ENCODE results near the gene ITK. TPM values are rescaled to one million over a fixed set of nuclear protein-coding genes. Genes with fewer than 3 reads are reported as not detected.

ITK gene
- total RNA-seq, 1 donor from 2014 or later: not detected

DNA sequence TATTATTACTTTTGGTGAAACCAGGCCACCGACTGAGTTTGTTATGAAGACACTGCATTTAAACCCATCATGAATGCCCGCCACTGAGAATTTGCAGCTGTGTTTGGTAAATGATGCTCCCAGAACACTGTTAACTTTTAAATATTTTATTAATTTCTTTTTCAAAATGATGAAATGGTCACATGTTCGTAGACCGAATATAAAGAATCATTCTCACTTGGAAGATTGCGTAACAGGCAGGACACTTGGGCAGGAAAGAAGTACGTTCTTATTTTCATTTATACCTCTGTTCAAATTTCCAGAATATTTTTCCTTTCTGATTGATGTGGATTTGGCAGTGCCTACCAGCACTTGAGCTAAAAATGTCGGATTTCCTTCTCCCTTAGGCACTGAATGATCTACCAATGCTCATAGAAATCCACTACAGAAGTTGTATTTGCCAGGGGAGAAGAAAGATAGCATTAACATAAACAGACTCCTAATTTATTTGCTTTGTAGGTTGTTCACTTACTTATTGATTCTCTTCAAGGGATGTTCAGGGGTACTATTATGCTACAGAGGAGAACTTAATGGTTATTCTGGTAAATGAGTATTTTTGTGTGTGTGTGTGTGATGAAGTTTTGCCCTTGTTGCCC is 99.1 kb downstream of the ITK start:
- DNase-seq (ENCODE audit: low read depth in 2 of 2): no peak

GRCh38 chr5:157280927-157281326 is 100.3 kb downstream of the ITK start:
- DNase-seq (ENCODE audit: low read depth in 2 of 2): no peak

DNA sequence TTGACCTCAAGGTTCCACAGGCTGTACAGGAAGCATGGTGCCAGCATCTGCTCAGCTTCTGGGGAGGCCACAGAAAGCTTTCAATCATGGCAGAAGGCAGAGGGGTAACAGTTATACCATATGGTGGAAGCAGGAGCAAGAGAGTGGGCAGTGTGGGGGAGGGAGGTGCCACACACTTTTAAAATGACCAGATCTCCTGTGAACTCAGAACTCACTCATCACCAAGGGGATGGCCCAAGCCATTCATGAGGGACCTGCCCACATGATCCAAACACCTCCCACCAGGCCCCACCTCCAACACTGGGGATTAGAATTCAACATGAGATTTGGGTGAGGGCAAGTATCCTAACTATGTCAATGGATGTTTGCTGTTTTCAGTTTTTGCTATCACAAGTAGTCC is 101.5 kb downstream of the ITK start:
- no peak for DNase-seq (ENCODE audit: low read depth in 2 of 2)

- DNase-seq (ENCODE audit: low read depth in 2 of 2): no peak
Observed at GRCh38 chr5:157283434-157283833, 102.8 kb downstream of the ITK start.

DNA sequence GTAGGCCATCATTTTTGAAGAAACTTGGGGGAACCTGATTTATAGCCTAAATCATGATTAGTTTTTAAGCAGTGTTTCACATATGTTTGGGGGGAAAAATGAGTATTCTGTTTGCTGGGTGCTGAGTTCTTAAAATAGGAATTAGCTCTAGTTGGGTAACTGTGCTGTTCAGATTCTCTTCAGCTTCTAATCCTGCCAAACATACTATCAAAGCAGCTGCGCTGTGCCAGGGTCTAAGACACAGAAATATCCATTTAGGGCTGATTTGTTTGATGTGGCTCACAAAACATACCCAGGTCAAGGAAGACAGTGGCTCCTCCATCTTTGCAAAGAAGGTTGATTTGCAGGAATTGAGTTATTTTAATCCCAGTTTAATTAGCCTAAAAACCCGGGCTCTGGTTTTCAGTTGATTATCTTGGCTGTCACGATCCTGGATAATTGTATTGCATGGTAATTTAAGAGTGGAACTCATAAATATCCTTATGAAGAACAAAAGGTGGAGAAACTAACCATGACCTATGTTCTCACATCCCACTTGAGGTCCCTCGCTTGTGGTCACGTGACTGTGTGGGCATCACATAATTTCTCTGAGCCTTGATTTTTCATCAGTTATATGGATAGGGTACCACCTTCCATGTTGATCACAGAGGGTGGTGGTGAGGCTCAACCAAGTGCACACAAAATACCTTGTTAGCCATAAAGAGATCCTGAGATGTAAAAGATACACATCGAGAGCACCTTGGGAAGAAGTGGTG is 104.0 kb downstream of the ITK start:
- no peak for DNase-seq (ENCODE audit: low read depth in 2 of 2)

DNA sequence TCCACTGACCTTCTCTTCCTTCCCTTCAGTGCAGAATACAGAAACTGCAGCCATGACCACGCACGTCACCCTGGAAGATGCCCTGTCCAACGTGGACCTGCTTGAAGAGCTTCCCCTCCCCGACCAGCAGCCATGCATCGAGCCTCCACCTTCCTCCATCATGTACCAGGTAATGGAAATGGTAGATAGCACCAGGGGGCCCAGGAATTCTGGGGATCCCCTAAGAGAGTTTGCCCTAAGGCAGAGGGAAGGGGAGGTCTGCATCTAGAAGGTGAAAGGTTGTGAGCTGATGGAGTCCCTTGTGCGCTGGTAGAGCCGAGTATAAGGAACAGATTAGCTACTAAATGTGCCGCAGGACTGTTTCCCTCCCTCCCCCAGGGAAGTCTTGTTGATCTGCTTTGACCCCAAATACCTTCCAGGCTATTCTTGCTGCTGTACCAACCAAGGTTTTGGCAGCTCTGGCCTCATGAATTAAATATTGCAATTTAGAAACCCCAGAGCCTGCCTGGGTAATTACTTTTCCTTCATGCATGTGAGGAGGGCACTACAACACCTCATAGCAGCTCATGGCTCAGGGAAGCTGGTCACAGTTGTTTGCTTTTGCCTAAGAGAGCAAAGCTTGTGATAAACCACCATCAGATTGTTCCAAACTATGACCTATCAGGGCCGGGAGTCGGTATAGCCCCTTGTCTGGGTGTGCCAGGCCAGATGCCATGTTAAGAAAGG is 104.8 kb downstream of the ITK start:
- no peak for DNase-seq (ENCODE audit: low read depth in 2 of 2)

- DNase-seq (ENCODE audit: low read depth in 2 of 2): no peak
Observed at GRCh38 chr5:157286761-157287211, 106.1 kb downstream of the ITK start.

DNA sequence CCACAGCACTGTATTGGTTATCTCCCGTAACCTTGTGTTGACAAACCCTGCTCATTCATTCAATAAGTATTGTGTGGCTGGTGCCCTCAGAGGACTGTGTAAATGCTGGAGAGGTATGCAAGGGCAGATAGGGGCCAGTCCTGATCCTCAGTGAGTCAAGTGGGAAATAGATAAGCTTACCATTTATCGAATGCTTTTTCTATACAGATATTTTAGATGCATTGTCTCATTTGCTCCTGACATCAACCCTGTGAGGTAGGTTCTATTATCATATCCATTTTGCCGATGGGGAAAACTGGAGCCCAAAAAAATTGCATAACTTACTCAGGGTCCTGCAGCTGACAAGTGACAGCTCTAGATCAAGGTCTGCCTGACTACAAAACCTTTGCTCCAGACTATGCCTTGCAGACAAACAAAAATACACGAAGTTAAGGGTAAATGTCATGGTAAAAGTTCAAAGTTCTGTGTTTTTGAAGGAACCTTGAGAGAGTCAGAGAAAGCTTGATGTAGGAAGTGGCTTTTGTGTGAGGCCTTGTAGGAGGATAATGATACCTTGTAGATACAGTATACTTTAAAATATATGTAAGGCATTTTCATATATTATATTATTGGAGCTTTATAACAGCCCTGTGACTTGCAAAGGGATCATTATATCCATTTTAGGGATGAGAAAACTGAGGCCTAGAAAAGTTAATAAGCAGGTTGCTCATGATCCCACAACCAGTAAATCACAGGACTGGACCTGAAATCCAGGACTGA is 107.9 kb downstream of the ITK start:
- DNase-seq (ENCODE audit: low read depth in 2 of 2): no peak

DNA sequence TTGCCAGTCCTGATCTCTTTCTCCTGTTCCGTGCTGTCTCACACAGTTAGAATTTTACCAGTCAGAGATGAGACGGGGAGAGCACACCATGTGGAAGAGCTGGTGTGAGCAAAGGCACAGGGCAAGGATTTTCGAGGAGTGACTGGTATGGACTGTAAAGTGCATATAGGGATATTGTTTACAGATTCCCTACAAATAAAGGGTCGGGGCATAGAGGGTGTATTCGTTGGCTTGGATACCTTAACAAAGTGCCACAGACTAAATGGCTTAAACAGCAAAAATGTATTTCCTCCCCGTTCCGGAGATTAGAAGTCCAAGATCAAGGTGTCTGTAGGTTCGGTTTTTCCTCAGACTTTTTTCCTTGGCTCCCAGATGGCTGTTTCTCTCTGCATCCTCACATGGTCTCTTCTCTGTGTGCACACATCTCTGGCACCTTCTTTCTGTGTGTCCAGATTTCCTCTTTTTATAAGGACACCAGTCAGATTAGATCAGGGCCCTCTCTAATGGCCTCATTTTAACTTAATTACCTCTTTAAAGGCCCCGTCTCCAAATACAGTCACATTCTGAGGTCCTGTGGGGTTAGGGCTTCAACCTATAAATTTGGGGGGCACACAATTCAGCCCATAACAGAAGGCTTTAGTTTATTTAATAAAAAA is 108.7 kb downstream of the ITK start:
- no peak for DNase-seq (ENCODE audit: low read depth in 2 of 2)

DNA sequence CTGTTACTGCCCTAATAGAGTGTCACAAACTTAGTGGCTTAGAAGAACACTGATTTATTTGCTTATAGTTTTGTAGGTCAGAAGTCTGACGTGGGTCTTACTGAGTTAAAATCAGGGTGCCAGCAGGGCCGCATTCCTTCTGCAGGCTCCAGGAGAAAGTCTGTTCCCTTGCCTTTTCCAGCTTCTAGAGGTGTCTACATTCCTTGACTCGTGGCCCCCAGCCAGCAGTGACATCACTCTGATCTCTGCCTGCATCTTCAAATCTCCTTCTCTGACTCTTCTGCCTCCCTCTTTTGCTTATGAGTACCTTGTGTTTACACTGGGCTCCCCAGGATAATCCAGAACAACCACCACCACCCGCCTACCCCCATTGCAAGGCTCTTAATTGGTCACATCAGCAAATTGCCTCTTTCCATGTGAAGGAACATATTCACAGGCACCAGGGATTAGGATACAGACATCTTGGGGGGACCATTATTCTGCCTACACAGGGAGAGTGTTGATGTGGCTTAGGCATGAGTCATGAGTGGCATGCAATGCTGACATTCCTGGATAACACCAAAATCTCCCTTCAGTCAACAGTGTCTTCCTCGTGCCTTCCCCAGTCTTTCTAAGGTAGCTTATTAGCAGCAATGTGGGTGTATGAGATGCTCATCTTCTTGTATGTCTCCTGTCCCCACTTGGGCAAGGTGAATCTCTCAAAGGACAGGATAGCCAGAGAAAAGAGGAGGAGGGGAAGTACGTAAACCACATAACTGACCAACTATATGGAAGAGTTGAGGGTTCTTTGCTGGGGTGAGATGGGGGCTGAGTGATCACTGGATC is 109.7 kb downstream of the ITK start:
- no peak for DNase-seq (ENCODE audit: low read depth in 2 of 2)

DNA sequence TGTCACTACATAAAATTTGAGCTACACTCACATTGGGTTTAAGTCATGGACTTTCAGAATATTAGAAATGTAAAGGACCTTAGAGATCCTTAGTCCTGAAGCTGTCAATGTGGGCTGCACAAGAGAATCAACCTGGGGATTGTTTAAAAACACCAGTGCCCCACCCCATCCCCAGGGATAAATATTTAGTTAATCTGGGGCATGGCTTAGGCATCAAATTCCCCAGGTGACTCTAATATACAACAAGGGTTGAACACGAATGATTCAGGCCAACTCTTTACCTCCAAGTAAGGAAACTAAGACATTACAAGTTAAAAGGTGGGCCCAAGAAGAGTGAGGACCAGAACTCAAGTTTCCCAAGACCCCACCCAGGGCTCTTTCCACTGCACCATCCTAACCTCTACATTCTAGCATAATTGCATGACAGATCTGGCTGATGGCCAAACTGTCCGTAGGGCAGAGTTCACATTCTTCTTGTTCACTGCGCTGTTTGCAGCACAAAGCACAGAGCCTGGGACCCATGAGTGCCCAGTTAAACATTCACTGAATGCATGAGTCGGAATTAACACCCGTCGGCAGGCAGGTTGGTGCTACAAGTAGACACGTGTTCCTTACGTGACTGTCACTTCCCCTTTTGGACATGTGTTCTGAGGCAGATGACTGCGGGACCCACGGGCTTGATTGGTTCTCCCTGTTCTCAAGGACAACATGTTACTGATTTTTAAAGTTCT is 110.5 kb downstream of the ITK start:
- DNase-seq (ENCODE audit: low read depth in 2 of 2): no peak

- DNase-seq (ENCODE audit: low read depth in 2 of 2): no peak
Observed at GRCh38 chr5:157292599-157292998, 112.0 kb downstream of the ITK start.

- no peak for DNase-seq (ENCODE audit: low read depth in 2 of 2)
Observed at GRCh38 chr5:157294407-157295091, 113.9 kb downstream of the ITK start.

GRCh38 chr5:157295247-157295646 is 114.6 kb downstream of the ITK start:
- no peak for DNase-seq (ENCODE audit: low read depth in 2 of 2)

DNA sequence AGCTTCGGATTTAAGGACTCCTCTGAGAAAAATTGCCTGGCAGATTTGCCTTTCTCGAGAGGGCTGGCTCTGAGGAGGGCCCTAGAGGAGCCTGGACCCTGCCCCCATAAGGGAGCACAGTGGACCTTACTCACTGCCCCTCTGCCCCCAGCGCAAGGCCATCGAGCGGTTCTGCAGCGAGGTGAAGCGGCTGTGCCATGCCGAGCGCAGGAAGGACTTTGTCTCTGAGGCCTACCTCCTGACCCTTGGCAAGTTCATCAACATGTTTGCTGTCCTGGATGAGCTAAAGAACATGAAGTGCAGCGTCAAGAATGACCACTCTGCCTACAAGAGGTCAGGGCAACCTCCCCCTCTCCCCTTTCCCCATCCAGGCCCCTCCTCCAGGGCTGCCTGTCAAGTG is 119.9 kb downstream of the ITK start:
- DNase-seq (ENCODE audit: low read depth in 2 of 2): no peak

GRCh38 chr5:157301066-157301465 is 120.4 kb downstream of the ITK start:
- no peak for DNase-seq (ENCODE audit: low read depth in 2 of 2)

GRCh38 chr5:157303023-157303422 is 122.4 kb downstream of the ITK start:
- DNase-seq (ENCODE audit: low read depth in 2 of 2): no peak

- DNase-seq (ENCODE audit: low read depth in 2 of 2): no peak
Observed at GRCh38 chr5:157303667-157304327, 123.2 kb downstream of the ITK start.
